GM12878 (cell line): Measurements from ENCODE around the gene HMGB3. TPM values are rescaled to one million over a fixed set of nuclear protein-coding genes. Genes with fewer than 3 reads are reported as not detected.

ENCODE experiments used
- ATAC-seq: fragments of 200-7000 bp; cut with Tn5 transposase; 3 replicates; pipeline ENCODE4 v1.9.1; 2020; ENCODE audit warnings: mild to moderate bottlenecking, moderate library complexity
- BruUV-seq: library from RNA; stranded (reverse); fragments of 400-500 nt; replicated peaks from 2 replicates; lab custom pipeline; 2021; lab: Mats Ljungman, UMichigan
- CTCF ChIA-PET: fragments of 300-600 bp; sonication (Branson Sonifier 250); formaldehyde crosslinking; extraction: SDS; loops from one replicate; lab custom pipeline; 2021; ENCODE audit warnings: inconsistent platforms; lab: Yijun Ruan, JAX
- POLR2A ChIA-PET: fragments of 350-600 bp; formaldehyde crosslinking; extraction: SDS; loops from one replicate; lab custom pipeline; 2021; ENCODE audit warnings: inconsistent platforms; lab: Charles Lee
- RAD21 ChIA-PET: fragments of 300-600 bp; sonication (Branson Sonifier 250); formaldehyde crosslinking; loops from one replicate; lab custom pipeline; 2023; ENCODE audit warnings: antibody characterized with exemption; ENCODE audit not compliant: unreplicated experiment; lab: Charles Lee
- SMC1A ChIA-PET: fragments of 300-600 bp; sonication (Branson Sonifier 250); formaldehyde crosslinking; loops from one replicate; lab custom pipeline; 2023; ENCODE audit not compliant: unreplicated experiment, uncharacterized antibody; lab: Charles Lee
- DNase-seq: peaks from one replicate; pipeline ENCODE4 v3.0.0-alpha.2; 2011; ENCODE audit warnings: low read depth, low spot score
- FAIRE-seq: peaks from 3 replicates; lab custom pipeline; 2011; peaks lifted over from hg19 to GRCh38; lab: Jason Lieb, UNC
- H2AFZ ChIP-seq: 2 replicates; pipeline ENCODE4 v1.6.0; 2011; ENCODE audit warnings: low read depth, low read length, control low read depth; ENCODE audit not compliant: control insufficient read depth
- H3K27ac ChIP-seq: 2 replicates; pipeline ENCODE4 v1.5.1; 2011; ENCODE audit warnings: control low read depth; ENCODE audit not compliant: control insufficient read depth, insufficient read depth
- H3K27me3 ChIP-seq, 2 experiments: replicated peaks in 1 of 2; 2 replicates each; pipeline versions ENCODE4 v1.6.0 to v1.6.1; 2011; ENCODE audit warnings: low read length in 1 of 2; ENCODE audit not compliant: control insufficient read depth in 2 of 2, insufficient read depth in 2 of 2
- H3K36me3 ChIP-seq, 2 experiments: 2 replicates each; pipeline ENCODE4 v1.5.1; 2011; ENCODE audit warnings: low read length in 1 of 2; ENCODE audit not compliant: control insufficient read depth in 2 of 2, insufficient read depth in 2 of 2
- H3K4me1 ChIP-seq: 2 replicates; pipeline ENCODE4 v1.6.1; 2011; ENCODE audit warnings: mild to moderate bottlenecking, low read length, moderate library complexity, mixed read lengths; ENCODE audit not compliant: control insufficient read depth, insufficient read depth
- H3K4me2 ChIP-seq: 2 replicates; pipeline ENCODE4 v1.6.0; 2011; ENCODE audit warnings: control low read depth; ENCODE audit not compliant: control insufficient read depth, insufficient read depth
- H3K4me3 ChIP-seq: fragments of 200-600 bp; sonication (generic); 2 replicates; pipeline ENCODE4 v1.5.1; 2016
- H3K79me2 ChIP-seq: 2 replicates; pipeline ENCODE4 v1.6.0; 2011; ENCODE audit warnings: low read length; ENCODE audit not compliant: control insufficient read depth, insufficient read depth
- H3K9ac ChIP-seq: 2 replicates; pipeline ENCODE4 v1.8.0; 2011; ENCODE audit warnings: low read length, control low read depth, mixed read lengths; ENCODE audit not compliant: control insufficient read depth, insufficient read depth
- H3K9me3 ChIP-seq: replicated peaks from 3 replicates; pipeline ENCODE4 v1.5.1; 2011; ENCODE audit warnings: mild to moderate bottlenecking, low read length; ENCODE audit not compliant: control insufficient read depth, insufficient read depth
- H4K20me1 ChIP-seq: 2 replicates; pipeline ENCODE4 v1.6.0; 2011; ENCODE audit not compliant: control insufficient read depth, insufficient read depth
- MTA3 ChIP-seq: IDR thresholded peaks from 2 replicates; pipeline ENCODE4 v1.6.1; 2012; ENCODE audit warnings: low read length, inconsistent platforms, borderline replicate concordance
- MYB ChIP-seq: fragments of 150-350 bp; IDR thresholded peaks from 2 replicates; pipeline ENCODE4 v1.6.1; 2014; ENCODE audit warnings: mild to moderate bottlenecking, low read depth, low read length, borderline replicate concordance
- NFIC ChIP-seq: IDR thresholded peaks from 2 replicates; pipeline ENCODE4 v1.6.1; 2012; ENCODE audit warnings: low read depth, mild to moderate bottlenecking, inconsistent platforms, low read length, moderate library complexity
- NKRF ChIP-seq: fragments of 450-650 bp; conservative IDR thresholded peaks from 2 replicates; pipeline ENCODE4 v1.6.1; 2017; ENCODE audit warnings: mild to moderate bottlenecking, moderate library complexity
- RB1 ChIP-seq: fragments of 450-650 bp; formaldehyde crosslinking; IDR thresholded peaks from 2 replicates; pipeline ENCODE4 v1.6.1; 2017; ENCODE audit warnings: mild to moderate bottlenecking, borderline replicate concordance
- REST ChIP-seq: IDR thresholded peaks from 2 replicates; pipeline ENCODE4 v1.6.1; 2012; ENCODE audit warnings: mild to moderate bottlenecking, low read depth, low read length
- RFX5 ChIP-seq: IDR thresholded peaks from 2 replicates; pipeline ENCODE4 v1.6.1; 2011; ENCODE audit warnings: low read depth, low read length, improper control_type of control experiment
- ZBTB11 ChIP-seq: fragments of 450-650 bp; formaldehyde crosslinking; IDR thresholded peaks from 2 replicates; pipeline ENCODE4 v1.5.0; 2022; ENCODE audit warnings: mild to moderate bottlenecking, missing genetic modification characterization
- WGBS: methylation state at CpG from one replicate; pipeline ENCODE4 v1.1.6; 2016; ENCODE audit warnings: low lambda C conversion rate; ENCODE audit not compliant: insufficient replicate concordance, insufficient coverage; ENCODE audit errors: missing lambda C conversion rate; 5-methylcytosine and 5-hydroxymethylcytosine counted together
- in situ Hi-C: fragments of 300-500 bp; cut with MboI; formaldehyde crosslinking; loops from 9 replicates; pipeline ENCODE4 v1.14.3; 2018; ENCODE audit warnings: mixed read lengths
- intact Hi-C: fragments of 100-400 bp; cut with micrococcal nuclease; formaldehyde crosslinking; loops from one replicate; pipeline ENCODE4 v1.14.2; 2022; ENCODE audit not compliant: unreplicated experiment
- polyA plus RNA-seq, 11 experiments: library from polyadenylated mRNA; depleted of rRNA in 4 of 11; unstranded in 6 of 11; stranded (reverse) in 5 of 11; fragments of >200 nt; fragmentation: Nextera tagmentation in 4 of 11; fragmentation: Illumina TruSeq in 1 of 11; extraction: Ambion mirVana in 4 of 11; extraction: Trizol in 1 of 11; gene quantifications; 1 replicate in 1 of 11; 2 replicates in 10 of 11; pipeline versions ENCODE4 v1.2.1 to v1.2.3, GENCODE V29; 2011 to 2016; ENCODE audit warnings: inconsistent platforms in 2 of 11, missing spikeins in 2 of 11, low read depth in 1 of 11
- total RNA-seq, 4 experiments: library from RNA; depleted of rRNA in 3 of 4; stranded (reverse); fragments of >200 nt in 3 of 4; fragmentation: Illumina TruSeq in 1 of 4; extraction: Trizol in 1 of 4; gene quantifications; 2 replicates each; pipeline versions ENCODE4 v1.2.1 to v1.2.3, GENCODE V29; 2013 to 2021

The HMGB3 gene
- total and polyA plus RNA-seq, 10 of the 15 experiments (the other 5 are each of a cell fraction or from before 2014, with no cell fraction given): 19.1 to 167 (median 109) TPM

GRCh38 chrX:150966235-150966634 is 16.9 kb upstream of the HMGB3 start:
- Histone ChIP-seq H3K27ac (no peak overlapping the region), H3K27me3 (peaks cover 0 to 2% of the 10 kb centered on the region in 2 experiments; a peak in 1 of 4 replicates), H3K36me3 (no peaks in the 10 kb centered on the region), H3K9me3 (no peaks in the 10 kb centered on the region), H3K4me3 (no peak overlapping the region), H3K4me1 (no peaks in the 10 kb centered on the region), H3K79me2 (no peaks in the 10 kb centered on the region), H2AFZ (no peak overlapping the region), H3K4me2 (no peak overlapping the region), H4K20me1 (no peaks in the 10 kb centered on the region), H3K9ac (no peak overlapping the region)
- in situ Hi-C loops (no loop called here), intact Hi-C loops (no loop called here)
- POLR2A ChIA-PET: no interaction called here
- 59% methylated on average over 11 of the region's 11 CpGs for WGBS
- TF ChIP-seq RFX5 (no peak), NFIC (no peak), REST (no peak)
- DNase-seq: no peak
- SMC1A ChIA-PET: no interaction called here
- CTCF ChIA-PET: no interaction called here
- FAIRE-seq: no peak
- BruUV-seq: no TSS peak
- RAD21 ChIA-PET: no interaction called here
- ATAC-seq: no peak

GRCh38 chrX:150966742-150967141 is 16.4 kb upstream of the HMGB3 start:
- ChIA-PET CTCF (no interaction called here), SMC1A (interaction anchor here (0.5 kb wide), 1 partner anchor 13 kb away, joined by 3 read pairs; no protein-coding TSS in a partner anchor), RAD21 (no interaction called here), POLR2A (no interaction called here)
- Histone ChIP-seq H4K20me1 (no peaks in the 10 kb centered on the region), H3K36me3 (no peaks in the 10 kb centered on the region), H3K27me3 (peaks cover 0 to 2% of the 10 kb centered on the region in 2 experiments; a peak in 1 of 4 replicates), H2AFZ (no peak overlapping the region), H3K9me3 (no peaks in the 10 kb centered on the region), H3K27ac (no peak overlapping the region), H3K4me1 (no peaks in the 10 kb centered on the region), H3K79me2 (no peaks in the 10 kb centered on the region), H3K4me2 (no peak overlapping the region), H3K4me3 (no peak overlapping the region), H3K9ac (no peak overlapping the region)
- FAIRE-seq (no peak), ATAC-seq (no peak), DNase-seq (no peak)
- no TSS peak for BruUV-seq
- intact Hi-C loops (no loop called here), in situ Hi-C loops (no loop called here)
- 16% methylated on average over 3 of the region's 3 CpGs for WGBS
- TF ChIP-seq MYB (no peak), ZBTB11 (CRISPR knock-in tag) (no peak), MTA3 (no peak), NKRF (no peak), RB1 (no peak)
